Esophagus muscularis mucosa (tissue), 4 donors: ENCODE results near the gene DQX1. TPM values are rescaled to one million over a fixed set of nuclear protein-coding genes. Genes with fewer than 3 reads are reported as not detected.

Source experiments
- DNase-seq: peaks from one replicate; pipeline ENCODE4 v3.0.0-alpha.2; 2017; ENCODE audit errors: extremely low spot score
- H3K27ac ChIP-seq, 4 donors: fragments of 200-600 bp; sonication (generic); replicated peaks in 1 of 4; 1 replicate in 3 of 4; 2 replicates in 1 of 4; pipeline ENCODE4 v1.5.1; 2016 to 2019; ENCODE audit warnings: mild to moderate bottlenecking in 1 of 4
- H3K27me3 ChIP-seq, 4 donors: fragments of 200-600 bp; sonication (generic); one replicate each; pipeline versions ENCODE4 v1.5.1 to v1.6.0; 2016 to 2019
- H3K36me3 ChIP-seq, 4 donors: fragments of 200-600 bp; sonication (generic); one replicate each; pipeline ENCODE4 v1.5.1; 2016 to 2019
- H3K4me1 ChIP-seq, 4 donors: fragments of 200-600 bp; sonication (generic); one replicate each; pipeline ENCODE4 v1.5.1; 2016 to 2019
- H3K4me3 ChIP-seq, 4 donors: fragments of 200-600 bp; sonication (generic); 1 replicate in 2 of 4; 2 replicates in 2 of 4; pipeline ENCODE4 v1.5.1; 2016 to 2019; ENCODE audit warnings: mild to moderate bottlenecking in 4 of 4, moderate library complexity in 1 of 4
- H3K9me3 ChIP-seq, 4 donors: fragments of 200-600 bp; sonication (generic); 1 replicate in 3 of 4; 2 replicates in 1 of 4; pipeline ENCODE4 v1.5.1; 2016 to 2019
- CTCF ChIP-seq, 3 experiments: fragments of 200-600 bp in 2 of 3; fragments of 450-650 bp in 1 of 3; sonication (generic) in 2 of 3; IDR thresholded peaks; one replicate each; pipeline ENCODE4 v1.5.1; 2017 to 2019; ENCODE audit warnings: antibody characterized with exemption in 3 of 3, mild to moderate bottlenecking in 2 of 3, moderate library complexity in 1 of 3
- EP300 ChIP-seq: sonication (generic); formaldehyde crosslinking; IDR thresholded peaks from one replicate; pipeline ENCODE4 v1.6.1; 2017; ENCODE audit warnings: antibody characterized with exemption
- POLR2A ChIP-seq: fragments of 450-650 bp; IDR thresholded peaks from one replicate; pipeline ENCODE4 v1.6.1; 2017; ENCODE audit warnings: antibody characterized with exemption, moderate library complexity, mild to moderate bottlenecking, low read depth
- POLR2AphosphoS5 ChIP-seq, 2 donors: sonication (generic); formaldehyde crosslinking; IDR thresholded peaks; one replicate each; pipeline ENCODE4 v1.6.1; 2017; ENCODE audit warnings: antibody characterized with exemption in 2 of 2
- WGBS: methylation state at CpG from one replicate; pipeline ENCODE4 v1.1.5; 2018; 5-methylcytosine and 5-hydroxymethylcytosine counted together
- intact Hi-C: fragments of 100-400 bp; cut with DNase I; formaldehyde crosslinking; loops from one replicate; pipeline ENCODE4 v1.15.1; 2023
- total RNA-seq, 4 donors: library from RNA; depleted of rRNA; stranded (reverse); fragments of >200 nt; gene quantifications; one replicate each; pipeline versions ENCODE4 v1.1.0 to v1.2.1, GENCODE V29; 2016

Gene DQX1
- total RNA-seq, 4 donors from 2014 or later, result not detected

- Histone ChIP-seq H3K4me1 (peaks cover 42 to 60% (median 53%) of the 10 kb centered on the region in 4 donors), H3K9me3 (no peaks in the 10 kb centered on the region), H3K27ac (no peak overlapping the region), H3K27me3 (peaks cover 0 to 80% (median 51%) of the 10 kb centered on the region in 4 donors), H3K36me3 (peaks cover 0 to 8% (median 6%) of the 10 kb centered on the region in 4 donors), H3K4me3 (no peak overlapping the region)
- intact Hi-C loops, result no loop called here
- WGBS, result 50% methylated on average over 14 of the region's 15 CpGs
- no peak for DNase-seq
- TF ChIP-seq POLR2AphosphoS5 (IDR thresholded peaks at IDR 0.05) (no peak), POLR2A (no peak), CTCF (IDR thresholded peaks at IDR 0.05) (no peak), EP300 (no peak)
Observed at GRCh38 chr2:74499940-74500577, 26.0 kb downstream of the DQX1 start.

- Histone ChIP-seq H3K9me3 (no peaks in the 10 kb centered on the region), H3K36me3 (peaks cover 0 to 4% (median 2%) of the 10 kb centered on the region in 4 donors), H3K4me1 (peaks cover 35 to 53% (median 49%) of the 10 kb centered on the region in 4 donors), H3K27ac (no peak within 1 kb of the TSS), H3K27me3 (peaks cover 0 to 73% (median 51%) of the 10 kb centered on the region in 4 donors), H3K4me3 (peak within 1 kb of the TSS; percentile 17 to 40 (median 38))
- intact Hi-C loops, result no loop called here
- TF ChIP-seq CTCF (IDR thresholded peaks at IDR 0.05) (no peak), POLR2AphosphoS5 (IDR thresholded peaks at IDR 0.05) (no peak), POLR2A (no peak), EP300 (no peak)
- no peak for DNase-seq
- 2% methylated on average over 44 of the region's 65 CpGs for WGBS
Observed at GRCh38 chr2:74499267-74499939, 26.6 kb downstream of the DQX1 start, which contains the start of gene LBX2. TSS of gene LBX2 (minus strand) at chr2:74499603. CDS start at chr2:74499537, 66 bp downstream.

- H3K27ac ChIP-seq, result no peak overlapping the region
- intact Hi-C loops, result no loop called here
- DNase-seq, result no peak
Observed at GRCh38 chr2:74498500-74499266, 27.3 kb downstream of the DQX1 start.

More at GRCh38 chr2:74498500-74499266, 27.3 kb downstream of the DQX1 start:
- Histone ChIP-seq H3K4me1 (peaks cover 30 to 46% (median 43%) of the 10 kb centered on the region in 4 donors), H3K4me3 (peak overlapping the region; percentile 31 to 40 (median 38)), H3K36me3 (peaks cover 0 to 10% (median 9%) of the 10 kb centered on the region in 4 donors), H3K27me3 (peaks cover 0 to 70% (median 51%) of the 10 kb centered on the region in 4 donors), H3K9me3 (no peaks in the 10 kb centered on the region)
- WGBS, result 3% methylated on average over 29 of the region's 41 CpGs
- TF ChIP-seq CTCF (IDR thresholded peaks at IDR 0.05), result no peak
- TF ChIP-seq POLR2AphosphoS5 (IDR thresholded peaks at IDR 0.05), result no peak
- TF ChIP-seq EP300, result no peak
- no peak for TF ChIP-seq POLR2A
